Muscle layer of colon (tissue), 2 donors: ENCODE data around the gene CDH26.

ENCODE experiments used
- H3K27ac ChIP-seq: one replicate; pipeline ENCODE4 v1.7.0; 2013; ENCODE audit warnings: low read depth, mild to moderate bottlenecking, low read length, moderate library complexity
- H3K27me3 ChIP-seq, 2 donors: one replicate each; pipeline ENCODE4 v1.7.0; 2013; ENCODE audit warnings: low read length in 2 of 2, mild to moderate bottlenecking in 2 of 2; ENCODE audit not compliant: insufficient read depth in 2 of 2, control insufficient read depth in 1 of 2
- H3K36me3 ChIP-seq: one replicate; pipeline ENCODE4 v1.7.0; 2013; ENCODE audit warnings: mild to moderate bottlenecking, low read length; ENCODE audit not compliant: insufficient read depth
- H3K4me1 ChIP-seq: one replicate; pipeline ENCODE4 v1.7.0; 2013; ENCODE audit warnings: mild to moderate bottlenecking, low read length; ENCODE audit not compliant: insufficient read depth
- H3K4me3 ChIP-seq, 2 donors: one replicate each; pipeline ENCODE4 v1.7.0; 2013; ENCODE audit warnings: low read length in 2 of 2, low read depth in 1 of 2, mild to moderate bottlenecking in 1 of 2, moderate library complexity in 1 of 2
- H3K9ac ChIP-seq: one replicate; pipeline ENCODE4 v1.7.0; 2013; ENCODE audit warnings: low read length
- H3K9me3 ChIP-seq: one replicate; pipeline ENCODE4 v1.7.0; 2013; ENCODE audit warnings: mild to moderate bottlenecking, low read length
- donor health status: abdominal sarcoma.
- donor health status: Adenocarcinoma of cecum.

The CDH26 gene

DNA sequence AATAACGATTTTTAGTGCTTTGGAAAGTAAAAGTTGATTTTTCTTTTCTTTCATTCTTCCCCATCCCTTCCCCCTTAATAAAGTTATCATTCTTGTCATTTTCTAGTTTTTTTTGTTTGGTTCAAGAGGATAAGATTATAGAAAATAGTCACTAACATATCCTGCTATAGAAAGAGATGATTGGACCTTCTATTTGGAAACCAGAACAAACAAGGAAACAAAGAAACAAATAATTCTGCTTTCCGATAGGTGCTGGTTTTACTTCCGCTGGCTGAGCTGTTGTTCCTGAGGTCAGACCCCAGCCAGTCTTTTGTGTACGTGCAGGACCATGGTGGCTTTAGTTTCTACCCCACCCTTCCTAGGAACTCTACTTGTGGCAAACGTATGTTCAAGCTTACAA is at the start of gene CDH26:
Gene CDH26 (plus strand): TSS at position 301 of the 400 bp plus-strand sequence. CDS start 304 bp downstream, outside the sequence.
- Histone ChIP-seq H3K9ac (no peak within 1 kb of the TSS), H3K36me3 (peaks cover 10% of the 10 kb centered on the region), H3K4me1 (no peaks in the 10 kb centered on the region), H3K9me3 (no peaks in the 10 kb centered on the region), H3K27ac (no peak within 1 kb of the TSS), H3K27me3 (no peaks in the 10 kb centered on the region), H3K4me3 (no peak within 1 kb of the TSS)

DNA sequence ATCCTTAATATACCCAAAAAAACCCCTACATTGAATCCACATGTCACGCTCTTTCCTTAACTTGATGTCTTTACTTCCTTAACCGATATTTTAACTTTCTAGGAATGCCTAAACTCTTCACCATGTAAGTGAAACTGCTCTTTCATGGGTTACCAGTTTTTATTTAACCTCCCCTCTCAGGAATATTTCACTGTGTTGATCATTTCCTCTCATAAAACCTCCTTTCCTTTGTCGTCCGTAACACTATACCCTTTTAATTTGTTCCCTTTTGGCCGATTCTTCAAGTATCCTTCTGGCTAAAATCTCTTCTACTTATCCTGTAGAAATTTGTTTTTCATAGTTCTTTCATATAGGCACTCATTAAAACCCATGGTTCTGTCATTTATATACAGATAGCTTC is 49.4 kb upstream of the CDH26 start:
- H3K4me3 ChIP-seq, result no peak overlapping the region
- H3K36me3 ChIP-seq, result no peaks in the 10 kb centered on the region
- H3K4me1 ChIP-seq, result no peaks in the 10 kb centered on the region
- no peak overlapping the region for H3K9ac ChIP-seq
- H3K9me3 ChIP-seq, result no peaks in the 10 kb centered on the region
- H3K27ac ChIP-seq, result no peak overlapping the region
- no peaks in the 10 kb centered on the region for H3K27me3 ChIP-seq

DNA sequence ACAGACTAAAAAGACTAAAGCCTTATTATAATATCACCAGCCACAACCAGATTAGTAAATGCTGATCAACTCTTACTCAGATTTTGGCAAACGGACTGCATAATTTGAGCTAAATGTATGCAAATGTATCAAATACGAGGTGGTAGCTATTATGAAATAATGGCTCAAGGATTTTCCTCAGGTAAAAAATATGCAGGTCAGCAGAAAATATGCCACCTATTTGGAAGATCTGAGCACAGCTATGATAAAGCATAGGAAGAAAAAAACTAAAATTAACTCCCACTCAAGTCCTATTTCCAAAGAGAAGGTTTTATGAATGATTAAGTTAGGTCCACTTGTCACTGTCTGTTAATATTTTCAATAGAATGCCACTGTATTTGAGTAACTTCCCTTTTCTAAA is 47.2 kb upstream of the CDH26 start:
- no peak overlapping the region for H3K27ac ChIP-seq
- no peak overlapping the region for H3K4me3 ChIP-seq
- no peak overlapping the region for H3K9ac ChIP-seq
- H3K4me1 ChIP-seq, result no peaks in the 10 kb centered on the region
- H3K36me3 ChIP-seq, result no peaks in the 10 kb centered on the region
- no peaks in the 10 kb centered on the region for H3K9me3 ChIP-seq
- no peaks in the 10 kb centered on the region for H3K27me3 ChIP-seq

DNA sequence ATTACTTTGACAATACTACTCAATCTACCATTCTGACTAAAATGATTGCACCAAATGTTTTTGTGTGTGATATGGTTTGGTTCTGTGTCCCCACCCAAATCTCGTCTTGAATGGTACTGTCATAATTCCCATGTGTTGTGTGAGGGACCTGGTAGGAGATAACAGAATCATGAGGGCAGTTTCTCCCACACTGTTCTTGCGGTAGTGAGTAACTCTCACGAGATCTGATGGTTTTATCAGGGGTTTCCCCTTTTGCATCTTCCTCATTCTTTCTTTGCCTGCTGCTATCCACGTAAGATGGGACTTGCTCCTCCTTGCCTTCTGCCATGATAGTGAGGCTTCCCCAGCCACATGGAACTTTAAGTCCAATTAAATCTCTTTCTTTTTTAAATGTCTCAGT is 45.6 kb upstream of the CDH26 start:
- Histone ChIP-seq H3K9ac (no peak overlapping the region), H3K4me1 (no peaks in the 10 kb centered on the region), H3K27ac (no peak overlapping the region), H3K9me3 (no peaks in the 10 kb centered on the region), H3K36me3 (no peaks in the 10 kb centered on the region), H3K27me3 (no peaks in the 10 kb centered on the region), H3K4me3 (no peak overlapping the region)

DNA sequence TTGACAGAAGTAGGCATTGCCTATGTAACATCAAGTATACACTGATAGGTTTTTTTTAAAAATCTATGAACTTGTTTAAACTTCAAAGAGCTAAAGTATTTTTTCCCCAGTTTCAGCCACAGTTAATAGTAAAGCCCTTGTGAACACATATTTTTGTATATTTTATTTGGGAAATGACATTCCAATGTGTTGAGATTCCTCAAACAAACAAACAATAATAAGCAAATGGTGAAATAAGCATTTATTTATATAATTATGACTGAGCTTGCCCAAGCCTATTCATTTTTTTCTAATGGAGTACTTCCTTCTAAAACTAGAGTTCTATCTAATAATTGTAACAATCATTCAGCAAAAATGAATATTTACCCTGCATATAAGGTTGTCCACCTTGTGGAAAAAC is 37.3 kb upstream of the CDH26 start:
- H3K27ac ChIP-seq, result no peak overlapping the region
- no peak overlapping the region for H3K4me3 ChIP-seq
- no peak overlapping the region for H3K9ac ChIP-seq
- no peaks in the 10 kb centered on the region for H3K9me3 ChIP-seq
- no peaks in the 10 kb centered on the region for H3K4me1 ChIP-seq
- H3K36me3 ChIP-seq, result no peaks in the 10 kb centered on the region
- no peaks in the 10 kb centered on the region for H3K27me3 ChIP-seq

DNA sequence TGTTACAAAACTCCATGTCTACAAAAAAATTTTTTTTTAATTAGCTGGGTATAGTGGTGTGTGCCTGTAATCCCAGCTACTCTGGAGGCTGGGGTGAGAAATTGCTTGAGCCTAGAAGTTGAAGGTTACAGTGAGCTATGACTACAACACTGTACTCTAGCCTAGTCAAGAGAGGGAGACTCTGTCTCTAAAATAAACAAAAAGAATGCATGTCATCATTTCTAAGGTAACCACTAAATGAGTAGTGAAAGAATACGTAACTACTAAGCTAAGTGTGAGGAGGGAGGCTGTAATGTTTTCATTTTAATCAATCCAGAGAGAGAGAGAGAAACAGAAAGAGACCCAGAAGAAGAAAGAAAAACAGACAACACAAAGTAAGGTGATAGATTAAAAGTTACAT is 34.7 kb upstream of the CDH26 start:
- Histone ChIP-seq H3K36me3 (no peaks in the 10 kb centered on the region), H3K4me1 (no peaks in the 10 kb centered on the region), H3K9me3 (no peaks in the 10 kb centered on the region), H3K27ac (no peak overlapping the region), H3K4me3 (no peak overlapping the region), H3K27me3 (no peaks in the 10 kb centered on the region), H3K9ac (no peak overlapping the region)

DNA sequence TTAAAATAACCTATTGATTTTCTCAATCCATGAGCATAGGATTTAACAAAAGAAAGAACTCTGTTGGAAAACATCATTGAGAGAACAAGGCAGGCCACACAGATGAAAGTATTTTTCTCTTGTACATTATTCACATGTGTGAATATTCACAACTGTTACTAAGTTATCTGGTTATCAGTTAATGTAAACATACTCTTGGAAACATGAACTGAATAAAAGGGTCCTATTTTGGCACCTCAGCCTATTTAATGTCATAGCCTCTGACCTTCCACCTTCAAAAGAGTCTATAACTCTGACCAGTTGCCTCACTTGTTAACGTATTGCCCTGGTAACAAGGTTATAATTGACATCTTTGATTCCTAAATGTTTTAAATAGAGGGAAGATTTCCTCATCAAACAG is 32.9 kb upstream of the CDH26 start:
- H3K27ac ChIP-seq, result no peak overlapping the region

DNA sequence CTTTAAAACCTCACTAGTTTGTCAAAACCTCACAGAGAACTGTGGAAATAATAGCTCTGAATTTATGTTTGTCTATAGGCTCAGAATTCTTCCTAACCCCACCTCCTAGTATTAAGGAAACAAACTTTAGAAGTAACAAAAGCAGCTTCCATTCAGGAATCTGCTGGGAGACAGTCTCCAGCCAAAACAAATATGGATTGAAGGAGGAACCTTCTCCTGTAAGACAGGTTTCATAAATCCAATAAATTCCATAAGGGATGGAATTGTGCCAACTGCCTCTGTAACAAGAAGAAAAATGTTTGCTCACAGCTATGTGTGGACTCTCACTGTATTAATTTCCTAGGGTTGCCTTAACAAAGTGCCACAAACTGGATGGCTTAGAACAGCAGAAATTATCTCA is 32.3 kb upstream of the CDH26 start:
- no peak overlapping the region for H3K4me3 ChIP-seq
- no peaks in the 10 kb centered on the region for H3K27me3 ChIP-seq
- no peaks in the 10 kb centered on the region for H3K9me3 ChIP-seq
- H3K27ac ChIP-seq, result no peak overlapping the region
- no peaks in the 10 kb centered on the region for H3K4me1 ChIP-seq
- H3K9ac ChIP-seq, result no peak overlapping the region
- H3K36me3 ChIP-seq, result no peaks in the 10 kb centered on the region

More for the DNA sequence above, 32.9 kb upstream of the CDH26 start:
- Histone ChIP-seq H3K4me3 (no peak overlapping the region), H3K27me3 (no peaks in the 10 kb centered on the region), H3K36me3 (no peaks in the 10 kb centered on the region), H3K4me1 (no peaks in the 10 kb centered on the region), H3K9ac (no peak overlapping the region), H3K9me3 (no peaks in the 10 kb centered on the region)

DNA sequence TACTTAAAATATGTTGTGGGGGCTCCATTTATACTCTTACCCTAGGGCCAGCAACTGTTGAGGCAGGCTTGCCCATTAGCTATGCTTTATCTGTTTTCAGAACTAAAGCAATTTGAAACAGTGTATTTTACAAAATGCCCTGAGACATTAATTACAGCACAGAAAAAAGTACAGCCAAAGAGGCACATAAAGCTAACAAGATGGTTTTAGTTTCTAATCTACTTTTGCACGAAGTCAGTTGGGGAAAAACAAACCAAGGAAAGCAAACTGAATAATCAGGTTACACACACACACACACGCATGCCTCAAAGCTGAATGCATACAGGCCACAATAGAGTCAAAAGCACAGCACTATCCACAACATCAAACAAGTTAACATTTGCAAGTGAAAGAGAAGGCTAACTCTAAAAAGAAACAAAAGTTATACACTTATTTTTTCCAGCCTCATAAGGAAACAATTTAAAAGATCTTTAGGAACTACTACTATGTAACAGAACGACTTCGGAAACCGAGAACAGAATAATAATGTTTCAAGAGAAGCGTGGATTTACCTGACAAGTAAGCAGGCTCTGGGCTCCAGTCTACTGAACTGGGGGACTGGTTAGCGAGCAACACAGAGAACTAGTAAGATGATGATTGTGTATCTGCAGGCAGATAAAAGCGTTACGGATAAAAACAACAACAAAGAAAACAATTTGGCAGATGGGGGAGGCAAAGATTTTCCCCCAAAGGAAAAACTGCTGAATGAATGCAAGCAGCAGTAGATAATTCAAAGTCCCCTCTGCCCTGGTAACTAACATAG is 26.5 kb upstream of the CDH26 start:
- no peak overlapping the region for H3K27ac ChIP-seq

DNA sequence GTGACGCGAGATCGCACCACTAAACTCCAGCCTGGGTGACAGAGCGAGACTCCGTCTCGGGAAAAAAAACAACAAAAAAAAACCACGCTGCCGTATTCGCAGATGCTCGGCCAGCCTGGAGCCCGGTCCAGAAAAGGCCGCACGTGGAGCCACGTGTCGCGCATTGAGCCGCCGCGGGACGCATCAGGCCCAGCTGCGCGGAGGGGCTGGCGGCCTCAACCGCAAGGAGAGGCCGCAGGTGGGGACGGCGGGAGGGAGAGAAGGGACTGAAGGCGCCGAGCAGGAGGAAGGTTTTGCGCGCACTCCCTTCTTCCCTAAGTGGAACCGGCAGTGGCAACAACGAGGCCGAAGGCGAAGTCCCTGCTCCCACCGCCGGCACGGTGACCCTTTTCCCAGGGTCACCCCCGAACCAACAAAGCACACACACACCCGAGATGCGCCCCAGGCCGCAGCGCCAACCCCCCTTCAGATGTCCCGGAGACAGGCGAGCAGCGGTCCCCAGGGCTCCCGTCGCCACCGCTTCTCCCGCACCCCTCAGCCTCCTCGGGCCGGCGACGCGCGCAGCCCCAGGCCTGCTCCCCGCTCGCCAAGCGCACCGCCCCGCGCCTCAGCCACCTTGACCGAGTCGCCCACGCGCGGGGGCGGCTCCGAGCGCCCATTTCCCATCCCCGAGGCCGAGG is 25.5 kb upstream of the CDH26 start:
- Histone ChIP-seq H3K4me3 (no peak overlapping the region), H3K9ac (no peak overlapping the region), H3K9me3 (no peaks in the 10 kb centered on the region), H3K4me1 (peaks cover 16% of the 10 kb centered on the region), H3K36me3 (no peaks in the 10 kb centered on the region), H3K27me3 (no peaks in the 10 kb centered on the region), H3K27ac (no peak overlapping the region)

More for the DNA sequence above, 26.5 kb upstream of the CDH26 start:
- peaks cover 7% of the 10 kb centered on the region for H3K4me1 ChIP-seq
- no peak overlapping the region for H3K4me3 ChIP-seq
- H3K9me3 ChIP-seq, result no peaks in the 10 kb centered on the region
- H3K27me3 ChIP-seq, result no peaks in the 10 kb centered on the region
- no peak overlapping the region for H3K9ac ChIP-seq
- H3K36me3 ChIP-seq, result no peaks in the 10 kb centered on the region

DNA sequence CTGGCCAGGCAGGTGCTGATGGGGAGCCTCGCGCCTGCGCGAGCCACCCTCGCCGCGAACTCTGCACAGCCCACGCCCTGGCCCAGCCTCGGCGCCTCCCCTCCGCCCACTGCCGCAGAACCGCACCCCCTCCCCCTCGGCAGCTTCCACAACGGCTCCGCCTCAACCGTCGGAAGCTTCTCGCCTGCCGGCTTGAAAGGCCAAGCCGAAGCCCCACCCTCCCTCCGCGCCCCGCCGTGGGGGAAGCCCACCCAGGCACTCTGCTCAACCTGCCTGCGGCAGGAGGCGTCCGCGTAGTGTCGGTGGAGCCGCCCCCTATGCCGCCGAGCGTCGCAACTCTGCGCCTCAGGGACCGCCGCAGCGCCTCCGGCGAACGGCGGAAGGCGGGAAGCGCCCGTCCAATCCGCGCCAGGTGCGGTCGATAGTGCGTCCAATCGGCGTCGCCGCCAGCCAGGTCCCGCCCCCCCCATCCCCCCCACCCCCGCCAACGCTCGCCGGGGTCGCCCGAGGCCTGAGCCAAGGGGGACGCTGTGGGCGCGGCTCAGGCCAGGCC is 24.9 kb upstream of the CDH26 start, which contains the start of gene SYCP2:
Gene SYCP2 (minus strand): TSS at position 342 of the 553 bp plus-strand sequence. CDS start 11,224 bp downstream, outside the sequence.
- Histone ChIP-seq H3K9ac (no peak within 1 kb of the TSS), H3K36me3 (no peaks in the 10 kb centered on the region), H3K27me3 (no peaks in the 10 kb centered on the region), H3K27ac (peak within 1 kb of the TSS; percentile 63), H3K4me1 (peaks cover 22% of the 10 kb centered on the region), H3K9me3 (no peaks in the 10 kb centered on the region), H3K4me3 (peak within 1 kb of the TSS; percentile 54 to 68)
